Pancreas (tissue), 10 donors: ENCODE data around the gene FOXF2. TPM values are rescaled to one million over a fixed set of nuclear protein-coding genes. Genes with fewer than 3 reads are reported as not detected.

Experiments used
- ATAC-seq, 4 donors: fragments of 200-7000 bp; cut with Tn5 transposase; one replicate each; pipeline versions ENCODE4 v1.8.0 to v1.9.1; 2020; ENCODE audit warnings: mild to moderate bottlenecking in 4 of 4, moderate library complexity in 4 of 4
- DNase-seq, 6 donors: peaks; one replicate each; pipeline ENCODE4 v3.0.0-alpha.2; 2020
- FAIRE-seq: peaks from 2 replicates; lab custom pipeline; 2012; peaks lifted over from hg19 to GRCh38; lab: Jason Lieb, UNC
- H3K27ac ChIP-seq, 4 donors: fragments of 200-600 bp; sonication (generic); 1 replicate in 3 of 4; 2 replicates in 1 of 4; pipeline versions ENCODE4 v1.5.0 to v1.8.0; 2020
- H3K27me3 ChIP-seq, 4 donors: fragments of 200-600 bp; one replicate each; pipeline ENCODE4 v1.8.0; 2021
- H3K36me3 ChIP-seq, 3 donors: fragments of 200-600 bp; sonication (generic) in 1 of 3; one replicate each; pipeline versions ENCODE4 v1.5.0 to v1.8.0; 2020 to 2021
- H3K4me1 ChIP-seq, 3 donors: fragments of 200-600 bp; one replicate each; pipeline ENCODE4 v1.8.0; 2021
- H3K4me3 ChIP-seq, 4 donors: fragments of 200-600 bp; sonication (generic) in 2 of 4; one replicate each; pipeline versions ENCODE4 v1.5.0 to v1.8.0; 2020 to 2021
- H3K9me3 ChIP-seq, 4 donors: fragments of 200-600 bp; one replicate each; pipeline ENCODE4 v1.8.0; 2021
- WGBS, 2 donors: extraction: QIAGEN DNeasy Blood & Tissue Kit; methylation state at CpG; one replicate each; pipeline ENCODE4 v1.1.7; 2013; 5-methylcytosine and 5-hydroxymethylcytosine counted together
- intact Hi-C, 3 donors: fragments of 100-400 bp; cut with DNase I; formaldehyde crosslinking; loops; one replicate each; pipeline versions ENCODE4 v1.11.1 to v1.14.2; 2022
- polyA plus RNA-seq, 2 donors: library from polyadenylated mRNA; stranded (reverse); fragments of 200-250 nt; gene quantifications; one replicate each; pipeline ENCODE4 v1.2.3, GENCODE V29; 2013
- total RNA-seq, 6 donors: library from RNA; stranded (reverse); fragmentation: NEBNext Ultra II Directional in 4 of 6; extraction: Animal tissue kit (Norgen Biotek cat#: 25700) in 4 of 6; gene quantifications; one replicate each; pipeline versions ENCODE4 v1.2.1 to v1.2.4, GENCODE V29; 2021 to 2023
- TF ChIP-seq, protein P1 (sequence below), 4 donors: fragments of 200-600 bp; sonication (generic) in 3 of 4; IDR thresholded peaks; one replicate each; pipeline versions ENCODE4 v1.5.0 to v1.8.0; 2021; ENCODE audit warnings: antibody characterized with exemption in 4 of 4
- donor health status: healthy with polysubstance abuse.
- donor health status: DM: no; HTN: no; CAD: no; lungs with moderate emphysema.
- donor health status: DM: no; HTN: no; CAD: no.
- donor health status: control.
- donor health status: control.
- donor health status: Bipolar disorder and iron deficiency.
- donor health status: DM: yes; HTN: yes; CAD: no.
- donor health status: DM: no; HTN: no; CAD: no.
- donor health status: DM: no; HTN: no; CAD: no.
- donor health status: DM: yes; HTN: yes; CAD: no.

FOXF2 gene
- total and polyA plus RNA-seq, 8 donors: 0.12 to 0.90 (median 0.35) TPM

DNA sequence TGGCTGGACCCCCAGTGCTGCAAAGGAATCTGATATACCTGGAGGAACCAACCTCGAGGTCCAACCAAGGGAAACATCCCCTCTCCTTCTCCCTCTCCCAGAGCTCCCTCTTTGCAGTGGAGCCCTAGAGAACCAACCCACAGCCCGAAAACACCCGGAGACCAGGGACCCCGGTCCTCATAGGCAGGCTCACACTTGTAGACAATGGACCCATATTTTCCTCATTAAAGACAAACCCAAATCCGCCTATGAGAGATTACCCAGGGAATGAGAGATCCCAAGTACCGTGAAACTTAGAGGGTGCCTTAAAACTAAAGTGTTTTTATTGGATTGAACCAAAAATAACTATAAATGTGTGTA lies 9.6 kb upstream of the FOXF2 start:
- FAIRE-seq: no peak
- peaks cover 0 to 15% (median 13%) of the 10 kb centered on the region in 3 donors for H3K4me1 ChIP-seq
- intact Hi-C loops: loop anchor here in 2 of 3 donors (5.0 to 10.0 kb wide), 2 partner anchors 585 to 587 kb away; no protein-coding TSS in a partner anchor
- no peaks in the 10 kb centered on the region for H3K36me3 ChIP-seq
- peaks cover 9 to 66% (median 25%) of the 10 kb centered on the region in 4 donors for H3K27me3 ChIP-seq
- ATAC-seq: no peak
- H3K9me3 ChIP-seq: no peaks in the 10 kb centered on the region
- H3K4me3 ChIP-seq: no peak overlapping the region
- H3K27ac ChIP-seq: no peak overlapping the region
- 9 to 20% methylated on average over 6 of the region's 6 CpGs for WGBS, 2 donors
- no peak for DNase-seq
- TF ChIP-seq, protein P1, sequence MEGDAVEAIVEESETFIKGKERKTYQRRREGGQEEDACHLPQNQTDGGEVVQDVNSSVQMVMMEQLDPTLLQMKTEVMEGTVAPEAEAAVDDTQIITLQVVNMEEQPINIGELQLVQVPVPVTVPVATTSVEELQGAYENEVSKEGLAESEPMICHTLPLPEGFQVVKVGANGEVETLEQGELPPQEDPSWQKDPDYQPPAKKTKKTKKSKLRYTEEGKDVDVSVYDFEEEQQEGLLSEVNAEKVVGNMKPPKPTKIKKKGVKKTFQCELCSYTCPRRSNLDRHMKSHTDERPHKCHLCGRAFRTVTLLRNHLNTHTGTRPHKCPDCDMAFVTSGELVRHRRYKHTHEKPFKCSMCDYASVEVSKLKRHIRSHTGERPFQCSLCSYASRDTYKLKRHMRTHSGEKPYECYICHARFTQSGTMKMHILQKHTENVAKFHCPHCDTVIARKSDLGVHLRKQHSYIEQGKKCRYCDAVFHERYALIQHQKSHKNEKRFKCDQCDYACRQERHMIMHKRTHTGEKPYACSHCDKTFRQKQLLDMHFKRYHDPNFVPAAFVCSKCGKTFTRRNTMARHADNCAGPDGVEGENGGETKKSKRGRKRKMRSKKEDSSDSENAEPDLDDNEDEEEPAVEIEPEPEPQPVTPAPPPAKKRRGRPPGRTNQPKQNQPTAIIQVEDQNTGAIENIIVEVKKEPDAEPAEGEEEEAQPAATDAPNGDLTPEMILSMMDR (IDR thresholded peaks at IDR 0.05): no peak

DNA sequence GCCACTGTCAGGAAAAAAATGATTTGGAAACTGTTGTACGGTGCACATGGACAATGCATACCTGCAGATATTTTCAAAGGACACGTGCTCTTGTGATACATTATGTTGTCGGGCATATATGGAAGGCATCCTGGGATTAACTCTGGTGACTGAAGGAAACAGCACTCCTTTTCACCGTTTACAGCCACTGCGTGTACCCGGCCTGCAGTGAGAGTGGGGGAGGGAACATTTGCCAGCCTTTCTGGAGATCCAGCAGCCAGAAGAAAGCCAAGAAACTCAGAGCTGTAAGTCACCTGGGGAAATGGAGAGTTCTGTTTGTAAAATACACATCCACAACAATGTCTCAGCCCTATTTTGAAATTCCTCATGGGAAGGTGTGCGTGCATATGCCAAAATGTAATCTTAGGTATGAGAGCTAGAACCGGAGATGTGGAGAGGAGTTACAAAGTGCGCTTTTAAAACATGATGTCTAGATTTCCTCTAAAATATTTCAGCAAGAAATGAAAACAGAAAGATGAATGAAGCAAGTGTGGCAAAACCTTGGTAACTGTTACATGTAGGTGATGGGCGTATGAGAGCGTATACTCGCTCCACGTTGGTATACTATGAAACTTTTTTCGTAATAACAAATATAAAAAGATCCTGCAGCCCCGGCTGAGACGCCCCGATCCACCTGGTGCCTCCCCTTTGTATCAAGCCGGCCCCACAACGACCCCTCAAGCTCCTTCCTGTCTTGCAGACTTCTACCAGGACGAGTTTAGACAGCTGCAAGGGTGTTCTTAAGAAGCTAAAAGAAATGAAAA lies 8.6 kb upstream of the FOXF2 start:
- H3K27ac ChIP-seq: no peak overlapping the region
- DNase-seq (no peak), FAIRE-seq (no peak), ATAC-seq (no peak)
- 16 to 18% methylated on average over 20 of the region's 20 CpGs for WGBS, 2 donors
- H3K36me3 ChIP-seq: no peaks in the 10 kb centered on the region
- H3K27me3 ChIP-seq: peaks cover 8 to 73% (median 24%) of the 10 kb centered on the region in 4 donors
- no peak overlapping the region for H3K4me3 ChIP-seq
- peaks cover 0 to 15% (median 13%) of the 10 kb centered on the region in 3 donors for H3K4me1 ChIP-seq
- intact Hi-C loops: loop anchor here in 2 of 3 donors (5.0 to 10.0 kb wide), 2 partner anchors 586 to 589 kb away; no protein-coding TSS in a partner anchor
- H3K9me3 ChIP-seq: no peaks in the 10 kb centered on the region
- TF ChIP-seq, protein P1 (IDR thresholded peaks at IDR 0.05): no peak

DNA sequence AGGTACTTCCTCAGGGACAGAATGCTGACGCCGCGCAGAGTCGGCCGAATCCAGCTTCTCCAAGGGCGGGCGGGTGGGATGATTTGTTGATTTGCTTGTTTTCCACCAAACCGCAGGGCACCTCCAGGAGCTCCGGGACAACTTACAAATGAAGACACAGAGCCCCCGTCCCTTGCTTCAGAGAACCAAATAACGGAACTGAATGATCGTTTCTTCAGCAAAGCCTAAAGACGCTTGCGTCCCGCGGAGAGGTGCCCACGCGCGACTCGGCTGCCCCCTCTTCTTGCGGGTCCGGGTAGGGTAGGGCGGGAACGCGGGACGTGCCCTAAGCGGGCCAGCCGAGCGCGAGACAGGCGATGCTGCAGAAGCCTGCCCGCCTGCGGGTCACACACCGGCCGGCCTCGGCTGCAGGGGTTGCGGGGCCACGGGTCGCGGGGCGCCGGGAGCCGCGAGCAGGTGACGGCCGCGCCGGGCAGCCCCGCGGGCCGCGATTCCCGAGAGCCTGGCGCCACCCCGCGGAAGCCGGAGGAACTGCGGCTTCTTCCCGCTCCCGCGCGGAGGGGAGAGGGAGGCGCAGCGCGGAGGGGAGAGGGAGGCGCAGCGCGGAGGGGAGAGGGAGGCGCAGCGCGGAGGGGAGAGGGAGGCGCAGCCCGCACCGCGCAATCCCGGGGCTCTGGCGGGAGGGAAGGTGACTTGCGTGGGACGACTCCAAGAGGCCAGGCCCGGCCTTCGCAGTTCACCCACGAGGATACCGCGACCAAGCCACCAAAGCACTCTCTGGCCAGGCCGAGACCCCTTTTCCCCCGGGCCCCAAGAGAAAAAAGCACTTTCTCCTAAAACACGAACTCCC lies 7.7 kb upstream of the FOXF2 start:
- intact Hi-C loops: loop anchor here in 2 of 3 donors (5.0 to 10.0 kb wide), 2 partner anchors 587 to 589 kb away; no protein-coding TSS in a partner anchor
- peaks cover 0 to 15% (median 13%) of the 10 kb centered on the region in 3 donors for H3K4me1 ChIP-seq

DNA sequence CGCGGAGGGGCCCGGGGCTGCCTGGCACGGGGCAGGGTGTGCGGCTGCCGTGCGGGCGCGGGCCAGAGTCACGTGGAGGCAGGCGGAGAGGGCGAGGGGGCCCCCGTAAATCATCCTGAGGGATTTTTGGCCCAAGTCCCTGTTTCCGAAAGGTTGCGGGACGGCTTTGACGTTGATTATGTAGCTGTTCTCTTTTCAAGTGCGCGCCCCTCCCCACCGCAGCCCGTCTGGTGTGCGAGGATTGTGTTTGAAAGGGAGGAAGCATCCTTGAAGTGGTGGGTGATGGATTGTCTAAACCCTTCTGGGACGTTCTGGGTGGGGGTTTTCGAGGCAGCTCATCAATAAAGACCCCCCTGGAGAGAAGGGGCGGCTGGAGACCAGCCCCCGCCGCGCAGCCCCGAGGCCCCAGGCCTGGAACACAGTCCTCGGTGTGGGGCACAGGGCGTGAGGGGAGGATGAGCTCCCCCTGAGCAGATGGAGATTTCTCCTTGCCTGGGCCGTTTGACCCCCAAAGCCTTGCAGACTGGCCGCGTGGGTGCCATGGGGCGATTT lies 7.0 kb upstream of the FOXF2 start:
- Histone ChIP-seq H3K27ac (no peak overlapping the region), H3K9me3 (no peaks in the 10 kb centered on the region), H3K27me3 (peaks cover 0 to 57% (median 20%) of the 10 kb centered on the region in 4 donors), H3K36me3 (no peaks in the 10 kb centered on the region), H3K4me3 (peak overlapping the region in 1 of 4 donors; percentile 46), H3K4me1 (peaks cover 0 to 15% (median 13%) of the 10 kb centered on the region in 3 donors)
- FAIRE-seq (no peak), ATAC-seq (peak in 2 of 4 donors; percentile 5 to 23), DNase-seq (no peak)
- 3 to 8% methylated on average over 34 to 35 of the region's 35 CpGs for WGBS, 2 donors
- TF ChIP-seq, protein P1 (IDR thresholded peaks at IDR 0.05): no peak
- intact Hi-C loops: loop anchor here in 2 of 3 donors (5.0 to 10.0 kb wide), 2 partner anchors 588 to 590 kb away; no protein-coding TSS in a partner anchor

More for the DNA sequence above, 7.7 kb upstream of the FOXF2 start:
- peak; percentile 84 to 93 (median 90) for ATAC-seq
- 1 to 3% methylated on average over 55 to 84 of the region's 87 CpGs for WGBS, 2 donors
- H3K27me3 ChIP-seq: peaks cover 0 to 64% (median 22%) of the 10 kb centered on the region in 4 donors
- peak in 5 of 6 donors; percentile 30 to 93 (median 73) for DNase-seq
- H3K27ac ChIP-seq: no peak overlapping the region
- H3K36me3 ChIP-seq: no peaks in the 10 kb centered on the region
- TF ChIP-seq, protein P1 (IDR thresholded peaks at IDR 0.05): peak; percentile 79 to 92 (median 84)
- H3K4me3 ChIP-seq: peak overlapping the region in 3 of 4 donors; percentile 7 to 46 (median 17)
- FAIRE-seq: no peak
- H3K9me3 ChIP-seq: no peaks in the 10 kb centered on the region
